ENCODE data around the gene AGRP.

Gene AGRP

DNA sequence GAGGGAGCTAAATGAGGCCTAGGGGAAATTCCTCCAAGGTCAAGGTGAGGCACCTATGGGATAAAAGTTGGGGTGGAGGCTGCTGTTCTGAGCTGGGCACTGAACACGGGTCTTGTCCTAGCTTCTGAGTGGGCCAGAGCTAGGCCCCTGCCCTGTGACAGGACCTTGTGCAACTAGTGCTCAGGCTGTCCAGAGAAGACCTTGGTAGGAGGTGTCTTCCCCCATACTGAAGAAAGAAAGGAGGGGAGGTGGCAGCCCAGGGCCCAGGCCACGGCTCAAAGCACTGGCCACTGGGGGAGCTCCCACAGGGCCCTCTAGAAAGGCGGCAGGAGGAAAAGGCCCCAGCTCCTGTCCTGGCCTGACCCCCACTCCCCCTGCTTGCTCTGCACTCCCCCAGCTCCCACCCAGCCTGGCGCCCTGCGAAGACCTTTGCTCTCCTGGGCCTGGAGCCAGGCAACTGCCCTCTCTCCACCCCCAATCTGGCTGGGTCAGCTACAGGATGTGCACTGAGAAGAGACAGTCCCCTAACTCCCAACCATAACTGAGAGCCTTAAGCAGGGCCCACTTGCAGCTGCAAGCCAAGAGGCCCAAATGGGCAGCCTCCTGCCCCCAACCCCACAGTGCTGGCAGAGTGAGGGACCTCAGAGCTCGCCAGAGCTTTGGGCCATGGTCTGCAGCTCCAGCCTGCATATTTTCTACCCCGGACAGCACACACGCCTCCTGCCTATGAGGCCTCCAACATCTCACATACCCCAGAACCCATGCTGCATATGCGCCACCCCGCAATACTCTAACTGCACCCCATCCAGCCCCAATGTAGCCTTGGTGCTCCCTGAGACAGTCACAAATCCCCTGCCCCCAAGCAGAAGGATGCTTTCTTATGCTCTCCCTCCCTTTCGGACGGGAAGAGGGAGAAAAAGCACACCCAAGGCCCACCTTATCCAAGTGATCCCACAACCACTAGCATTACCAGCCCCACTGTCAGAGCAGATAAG, 37.1 kb downstream of the AGRP start:
- DNase-seq (ENCODE audit: low read depth in 2 of 2) = no peak

DNA sequence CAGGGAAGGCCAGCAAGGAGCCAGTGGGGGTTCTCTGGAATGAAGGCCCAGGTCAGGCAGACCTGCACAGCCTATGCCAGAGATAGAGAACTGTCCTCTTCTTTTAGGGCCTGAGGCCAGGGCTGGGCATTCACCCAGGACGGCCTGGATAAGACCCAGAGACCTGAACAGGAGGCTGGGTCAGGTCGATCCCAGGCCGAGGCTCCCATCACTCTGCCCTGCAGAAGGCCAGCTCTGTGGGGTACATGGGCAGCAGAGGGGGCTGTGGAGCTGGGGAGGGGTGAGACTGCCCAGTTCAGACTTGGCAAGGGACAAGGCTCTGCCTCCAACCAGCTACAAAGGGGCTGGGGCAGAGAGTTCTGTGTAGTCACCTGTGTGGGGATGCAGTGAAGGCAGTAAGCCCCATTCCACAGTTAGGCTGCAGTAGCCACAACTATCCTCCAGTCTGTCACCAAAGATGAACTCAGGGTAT, 37.9 kb downstream of the AGRP start:
- no peak for DNase-seq (ENCODE audit: low read depth in 2 of 2)

DNA sequence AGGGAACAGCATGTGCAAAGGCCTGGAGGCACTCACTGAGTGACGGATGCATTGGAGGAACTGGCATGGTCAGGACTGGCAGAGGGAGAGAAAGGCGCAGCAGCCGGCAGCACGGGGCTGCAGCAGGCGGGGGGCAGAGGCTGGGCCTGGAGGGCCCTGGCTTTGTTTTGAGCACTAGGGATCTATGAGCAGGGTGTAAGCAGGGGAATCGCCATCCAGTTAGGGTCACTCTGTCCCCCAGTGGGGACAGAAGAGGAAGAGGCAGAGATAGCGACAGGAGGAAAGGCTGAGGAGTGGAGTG, 38.3 kb downstream of the AGRP start:
- DNase-seq (ENCODE audit: low read depth in 2 of 2) = no peak

DNA sequence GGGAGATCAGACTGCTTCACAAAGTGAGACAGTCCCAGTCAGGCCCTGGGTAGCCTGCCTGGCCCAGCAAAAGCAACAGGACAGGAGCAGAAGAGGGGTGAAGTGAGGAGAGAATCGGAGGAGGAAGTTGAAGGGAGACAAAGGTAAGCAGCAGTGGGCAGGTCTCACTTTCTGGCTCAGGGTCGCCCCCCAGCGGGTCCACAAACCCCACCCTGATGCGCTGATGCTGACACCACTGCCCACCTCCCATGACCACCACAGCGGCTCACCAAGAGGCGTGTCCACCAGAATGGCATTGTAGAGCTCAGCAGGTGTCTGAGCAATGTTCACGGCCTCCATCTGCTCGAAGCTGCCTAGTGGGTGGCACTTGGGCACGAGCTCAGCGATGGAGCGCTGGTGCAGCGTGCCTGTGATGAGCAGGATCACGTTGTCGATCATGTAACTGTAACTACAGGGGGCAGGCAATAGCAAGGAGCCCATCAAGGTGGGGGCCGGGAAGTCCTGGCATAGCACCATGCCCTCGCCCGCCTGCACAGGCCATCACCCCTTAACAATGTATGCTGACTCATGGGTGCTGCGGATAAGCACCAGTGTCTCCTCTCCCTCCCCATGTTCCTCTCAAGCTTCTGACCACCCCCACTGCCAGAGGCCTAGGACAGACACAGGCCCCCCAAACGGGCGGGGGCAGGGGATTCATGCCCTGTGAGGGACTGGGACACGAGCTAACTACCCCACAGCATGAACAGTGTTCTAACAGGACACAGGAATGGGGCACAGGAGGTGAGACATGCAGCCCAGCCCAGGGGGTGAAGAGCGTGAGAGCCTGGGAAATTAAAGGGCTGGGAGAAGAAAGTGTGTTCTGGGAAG, 38.9 kb downstream of the AGRP start:
- DNase-seq (ENCODE audit: low read depth in 2 of 2) = no peak

DNA sequence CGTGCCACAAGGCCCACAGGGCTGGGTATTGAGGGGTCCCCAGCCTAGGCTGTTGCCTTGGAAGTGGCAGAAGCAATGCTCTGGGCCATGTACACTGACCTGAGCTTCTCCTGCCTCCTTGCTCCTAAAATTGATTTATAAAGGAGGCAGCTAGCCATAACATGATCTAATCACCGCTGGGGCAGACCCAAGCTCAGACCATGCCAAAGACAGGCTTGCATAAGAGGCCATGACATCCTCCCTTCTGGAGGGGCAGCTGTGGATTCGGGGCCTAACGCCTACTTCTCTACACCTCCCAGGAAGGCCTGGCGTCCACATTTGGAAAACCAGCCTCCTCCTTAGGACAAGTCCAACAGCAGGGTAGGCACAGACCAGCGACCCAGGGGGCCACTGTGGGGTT, 40.1 kb downstream of the AGRP start:
- DNase-seq (ENCODE audit: low read depth in 2 of 2) = no peak

DNA sequence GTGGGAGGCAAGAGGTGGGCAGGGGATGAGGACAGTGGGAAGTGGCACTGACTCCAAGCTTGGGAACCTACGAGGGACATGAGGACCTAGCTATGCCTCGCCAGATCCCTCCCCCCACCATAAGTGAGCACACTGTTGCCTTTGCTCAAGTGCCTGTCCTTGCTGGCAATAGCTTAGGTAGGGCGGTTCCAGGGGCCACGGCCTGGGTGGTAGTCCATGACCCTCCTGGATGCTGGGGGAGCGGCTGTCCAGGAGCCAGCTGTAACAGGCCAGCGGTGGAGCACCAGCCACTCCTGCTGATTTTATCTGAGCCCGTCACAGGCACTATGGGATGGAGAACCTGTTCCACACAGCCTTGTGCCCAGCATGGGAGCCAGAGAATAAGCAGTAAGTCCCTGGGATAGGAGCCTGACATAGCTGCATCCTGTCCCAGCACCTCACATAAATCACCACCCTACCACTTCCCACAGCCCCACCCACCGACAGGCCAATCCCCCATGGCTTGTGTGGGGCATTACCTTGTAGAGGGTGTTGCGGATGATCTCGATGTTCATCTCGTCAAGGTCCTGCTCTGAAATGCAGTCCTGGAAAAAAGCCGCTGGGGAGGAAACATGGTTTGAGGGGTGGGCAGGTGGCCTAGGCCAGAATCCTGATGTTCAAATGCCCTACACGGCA, 40.6 kb downstream of the AGRP start:
- no peak for DNase-seq (ENCODE audit: low read depth in 2 of 2)

DNA sequence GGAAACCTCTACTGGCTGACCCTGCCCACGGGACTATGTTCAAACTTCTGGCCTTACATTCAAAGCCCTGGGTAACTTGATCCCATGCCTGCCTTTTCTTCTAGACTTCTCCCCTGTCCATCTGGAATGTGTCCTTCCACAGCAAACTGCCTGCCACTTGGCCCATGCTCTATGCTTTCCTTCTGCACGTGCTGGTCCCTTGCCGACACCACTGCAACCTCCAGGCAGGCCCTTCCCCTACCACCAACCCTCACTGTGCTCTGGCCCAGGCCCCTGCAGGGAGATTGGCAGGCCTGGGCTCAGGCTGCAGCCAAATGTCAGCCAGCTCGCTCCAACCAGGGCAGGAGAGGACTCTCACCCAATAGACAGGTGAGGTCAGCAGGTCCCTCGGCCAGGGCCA, 41.4 kb downstream of the AGRP start:
- no peak for DNase-seq (ENCODE audit: low read depth in 2 of 2)

DNA sequence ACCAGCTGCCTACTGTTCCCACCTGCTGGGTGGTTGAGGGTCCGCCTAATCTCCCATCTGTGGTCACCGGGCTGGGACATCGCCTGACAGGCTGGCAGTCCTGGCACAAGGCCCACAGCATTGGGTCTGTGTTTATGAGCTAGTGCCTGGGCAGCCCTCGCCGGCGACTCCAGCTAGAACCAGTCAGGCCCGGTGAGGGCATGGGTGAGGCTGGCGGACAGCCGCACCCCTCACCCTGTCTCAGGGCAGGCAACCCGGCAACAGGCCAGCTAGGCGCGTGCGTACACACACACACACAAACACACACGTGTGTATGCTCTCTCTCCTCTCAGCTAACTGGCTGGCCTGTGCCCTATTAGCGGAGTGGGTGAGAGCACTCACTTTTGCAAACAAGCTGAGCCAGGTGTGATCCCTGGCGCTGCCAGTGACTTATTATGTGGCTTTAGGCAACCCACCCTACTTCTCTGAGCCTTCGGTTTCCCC, 42.0 kb downstream of the AGRP start:
- no peak for DNase-seq (ENCODE audit: low read depth in 2 of 2)

DNA sequence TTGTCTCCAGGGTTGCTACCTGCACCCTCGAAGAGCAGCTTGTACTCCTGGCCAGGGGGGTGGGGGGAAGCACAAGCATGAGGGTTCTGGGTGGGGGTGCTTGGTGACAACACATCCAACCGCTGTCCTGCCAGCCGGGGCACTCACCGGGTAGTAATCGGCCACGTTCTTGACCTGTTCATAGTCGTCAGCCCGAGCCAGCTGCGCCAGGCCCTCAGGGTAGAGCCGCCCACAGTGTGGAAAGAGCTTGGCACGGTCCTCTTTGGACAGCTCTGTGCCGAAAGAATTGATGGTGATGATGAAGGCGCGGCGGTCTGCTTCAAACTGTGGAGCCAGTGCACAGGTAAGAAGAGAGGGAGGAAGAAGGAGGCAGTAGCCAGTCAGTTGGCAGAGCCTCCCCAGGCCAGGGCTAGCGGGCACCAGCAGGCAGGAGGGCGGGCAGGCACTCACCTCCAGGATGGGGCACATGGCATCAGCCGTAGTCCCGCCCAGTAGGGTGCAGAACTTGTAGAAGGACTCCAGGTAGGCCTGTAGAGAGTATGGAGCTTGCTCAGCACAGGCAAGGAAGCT, 44.4 kb downstream of the AGRP start:
- DNase-seq (ENCODE audit: low read depth in 2 of 2) = no peak

DNA sequence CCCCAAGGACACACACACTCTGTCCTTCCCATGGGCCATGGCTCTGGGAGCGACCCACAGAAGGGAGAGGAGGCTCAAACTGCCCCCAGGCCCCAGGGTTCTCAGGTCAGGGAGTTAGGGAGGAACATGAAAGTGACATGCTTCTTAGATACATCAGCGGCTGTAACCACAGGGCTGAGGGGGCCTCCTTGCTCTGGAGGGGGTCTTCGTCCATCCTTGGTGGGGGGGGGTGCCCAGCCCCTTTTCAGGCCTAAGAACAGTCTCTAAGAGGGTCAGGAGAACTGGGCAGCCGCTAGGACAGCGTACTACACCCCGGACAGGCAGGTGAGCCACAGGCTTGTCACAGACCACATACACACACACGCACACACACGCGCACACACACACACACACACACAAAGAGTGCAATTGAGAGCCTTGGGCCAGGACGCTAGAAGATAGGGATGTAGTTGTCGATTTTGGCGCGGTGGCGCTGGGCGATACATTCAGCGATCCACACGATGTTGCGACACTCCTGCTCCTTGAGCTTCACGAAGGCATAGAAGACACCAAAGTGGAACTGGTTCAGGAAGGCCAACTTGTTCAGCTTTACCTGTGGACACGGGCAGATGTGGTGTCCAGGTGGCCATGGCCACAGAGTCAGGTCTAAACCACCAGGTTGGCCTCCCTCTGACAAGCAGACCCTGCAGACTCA, 45.1 kb downstream of the AGRP start:
- DNase-seq (ENCODE audit: low read depth in 2 of 2) = no peak

DNA sequence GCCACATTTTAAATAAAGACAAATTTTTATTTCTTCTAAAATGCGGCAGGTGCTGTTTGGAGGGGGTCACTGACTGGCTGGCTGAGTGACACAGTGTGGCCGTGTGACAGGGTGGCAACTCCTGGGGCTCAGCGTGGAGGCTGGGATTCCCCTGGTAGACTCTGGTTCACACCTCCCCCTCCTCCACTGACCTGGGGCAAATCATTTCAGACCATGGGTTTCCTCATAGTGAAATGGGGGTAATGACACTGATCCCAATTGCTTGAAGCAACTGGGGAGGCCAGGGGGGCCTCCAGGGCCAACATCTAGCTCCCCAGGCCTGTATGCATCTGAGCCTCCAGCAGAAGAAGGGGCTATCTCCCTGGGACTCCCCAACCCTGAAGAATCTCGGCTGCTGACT, 45.8 kb downstream of the AGRP start:
- no peak for DNase-seq (ENCODE audit: low read depth in 2 of 2)

DNA sequence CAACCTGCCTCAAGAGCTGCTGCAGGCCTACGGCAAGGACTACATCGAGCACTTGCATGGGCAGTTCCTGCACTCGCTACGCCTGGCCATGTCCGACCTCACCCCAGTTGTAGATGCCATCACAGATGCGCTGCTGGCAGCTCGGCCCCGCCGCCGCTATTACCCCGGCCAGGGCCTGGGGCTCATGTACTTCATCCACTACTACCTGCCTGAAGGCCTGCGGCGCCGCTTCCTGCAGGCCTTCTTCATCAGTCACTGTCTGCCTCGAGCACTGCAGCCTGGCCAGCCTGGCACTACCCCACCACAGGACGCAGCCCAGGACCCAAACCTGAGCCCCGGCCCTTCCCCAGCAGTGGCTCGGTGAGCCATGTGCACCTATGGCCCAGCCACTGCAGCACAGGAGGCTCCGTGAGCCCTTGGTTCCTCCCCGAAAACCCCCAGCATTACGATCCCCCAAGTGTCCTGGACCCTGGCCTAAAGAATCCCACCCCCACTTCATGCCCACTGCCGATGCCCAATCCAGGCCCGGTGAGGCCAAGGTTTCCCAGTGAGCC, 46.6 kb downstream of the AGRP start:
- no peak for DNase-seq (ENCODE audit: low read depth in 2 of 2)

DNA sequence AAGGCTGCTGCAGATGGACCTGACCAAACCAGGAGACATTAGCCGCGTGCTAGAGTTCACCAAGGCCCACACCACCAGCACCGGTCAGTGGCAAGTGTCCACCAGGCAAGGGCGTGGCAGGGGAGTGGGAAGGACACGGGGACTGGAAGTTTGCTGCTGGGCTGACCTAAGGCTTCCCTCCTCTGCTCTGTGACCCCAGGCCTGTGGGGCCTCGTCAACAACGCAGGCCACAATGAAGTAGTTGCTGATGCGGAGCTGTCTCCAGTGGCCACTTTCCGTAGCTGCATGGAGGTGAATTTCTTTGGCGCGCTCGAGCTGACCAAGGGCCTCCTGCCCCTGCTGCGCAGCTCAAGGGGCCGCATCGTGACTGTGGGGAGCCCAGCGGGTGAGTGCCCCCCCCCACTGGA, 47.6 kb downstream of the AGRP start:
- DNase-seq (ENCODE audit: low read depth in 2 of 2) = no peak

DNA sequence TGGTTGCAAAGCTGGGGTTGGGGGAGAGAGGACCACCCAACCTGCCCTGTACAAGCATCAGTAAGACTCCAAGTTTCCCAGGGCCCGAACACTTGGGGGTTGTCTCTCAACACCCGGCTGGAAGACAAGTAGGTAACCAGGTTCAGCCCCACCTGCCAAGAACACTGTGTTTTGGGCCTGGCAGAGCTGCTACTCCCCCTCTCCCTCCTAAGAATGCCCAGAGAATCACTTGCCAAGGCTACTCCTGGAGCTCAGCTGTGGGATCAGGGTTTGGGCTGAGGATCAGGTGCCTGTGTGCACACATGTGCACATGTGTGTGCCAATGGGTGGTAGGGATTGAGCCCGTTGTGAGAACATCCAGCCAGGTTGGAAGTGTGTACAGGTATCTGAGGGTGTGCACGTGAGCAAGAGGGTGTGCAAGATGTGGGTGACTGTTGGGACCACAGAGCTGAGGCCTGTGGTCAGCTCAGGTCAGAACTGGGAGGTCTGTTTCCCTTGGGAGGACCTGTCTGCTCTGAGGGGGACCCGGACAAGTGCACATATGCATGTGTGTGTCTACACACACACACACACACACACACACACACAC, 50.1 kb downstream of the AGRP start:
- DNase-seq (ENCODE audit: low read depth in 2 of 2) = no peak
